HEK293T (cell line): Measurements from ENCODE around the gene FBXO46.

Source experiments
- BHLHE40 ChIP-seq: fragments of 450-650 bp; IDR thresholded peaks from 2 replicates; pipeline ENCODE4 v1.6.1; 2016; ENCODE audit warnings: mild to moderate bottlenecking, moderate library complexity, borderline replicate concordance
- ELF4 ChIP-seq: fragments of 450-650 bp; IDR thresholded peaks from 2 replicates; pipeline ENCODE4 v1.6.1; 2017; ENCODE audit warnings: antibody characterized with exemption
- FOXA1 ChIP-seq: fragments of 450-650 bp; IDR thresholded peaks from 2 replicates; pipeline ENCODE4 v1.6.1; 2016; ENCODE audit warnings: mild to moderate bottlenecking
- NFRKB ChIP-seq: fragments of 450-650 bp; IDR thresholded peaks from 2 replicates; pipeline ENCODE4 v1.6.1; 2016; ENCODE audit warnings: mild to moderate bottlenecking, moderate library complexity
- SP1 ChIP-seq: fragments of 450-650 bp; IDR thresholded peaks from 2 replicates; pipeline ENCODE4 v1.6.1; 2017
- SUZ12 ChIP-seq: fragments of 450-650 bp; IDR thresholded peaks from 2 replicates; pipeline ENCODE4 v1.6.1; 2016; ENCODE audit warnings: mild to moderate bottlenecking
- TARDBP ChIP-seq: fragments of 450-650 bp; IDR thresholded peaks from 2 replicates; pipeline ENCODE4 v1.6.1; 2016
- ZNF384 ChIP-seq: fragments of 450-650 bp; IDR thresholded peaks from 2 replicates; pipeline ENCODE4 v1.6.1; 2016

- no peak for TF ChIP-seq FOXA1
- TF ChIP-seq TARDBP, result no peak
- TF ChIP-seq SUZ12, result no peak
- no peak for TF ChIP-seq NFRKB
- TF ChIP-seq SP1, result no peak
- no peak for TF ChIP-seq BHLHE40
- no peak for TF ChIP-seq ELF4
- TF ChIP-seq ZNF384, result no peak
These were observed 31.0 kb upstream of the FBXO46 start for GRCh38 chr19:45761714-45762113.
